Mesothelial cell of epicardium (in vitro differentiated cells): ENCODE data around the gene ABHD16A. TPM values are rescaled to one million over a fixed set of nuclear protein-coding genes. Genes with fewer than 3 reads are reported as not detected.

ENCODE experiments used
- DNase-seq, 2 experiments: peaks; one replicate each; pipeline ENCODE4 v3.0.0; 2021; ENCODE audit warnings: low spot score in 2 of 2; ENCODE audit not compliant: unreplicated experiment in 2 of 2
- H3K27ac Mint-ChIP-seq: 2 replicates; pipeline ENCODE4 v1.8.0; 2021; ENCODE audit warnings: mixed read lengths
- H3K27me3 Mint-ChIP-seq: 2 replicates; pipeline ENCODE4 v1.8.0; 2021; ENCODE audit warnings: low read depth, mixed read lengths
- H3K36me3 Mint-ChIP-seq: 2 replicates; pipeline ENCODE4 v1.8.0; 2021; ENCODE audit warnings: mixed read lengths
- H3K4me1 Mint-ChIP-seq: 2 replicates; pipeline ENCODE4 v1.8.0; 2021; ENCODE audit warnings: mixed read lengths
- H3K4me3 Mint-ChIP-seq: 2 replicates; pipeline ENCODE4 v1.8.0; 2021; ENCODE audit warnings: mild to moderate bottlenecking, moderate library complexity, mixed read lengths
- H3K9me3 Mint-ChIP-seq: 2 replicates; pipeline ENCODE4 v1.8.0; 2021; ENCODE audit warnings: mixed read lengths
- total RNA-seq: library from RNA; stranded (reverse); gene quantifications from 3 replicates; pipeline ENCODE4 v1.2.1, GENCODE V29; 2021
- TF ChIP-seq, protein P1 (sequence below): fragments of 200-600 bp; sonication (generic); IDR thresholded peaks from one replicate; pipeline ENCODE4 v1.5.0; 2021; ENCODE audit warnings: antibody characterized with exemption; ENCODE audit not compliant: unreplicated experiment

The ABHD16A gene
- total RNA-seq, 1 donor from 2014 or later: 54.1 TPM

DNA sequence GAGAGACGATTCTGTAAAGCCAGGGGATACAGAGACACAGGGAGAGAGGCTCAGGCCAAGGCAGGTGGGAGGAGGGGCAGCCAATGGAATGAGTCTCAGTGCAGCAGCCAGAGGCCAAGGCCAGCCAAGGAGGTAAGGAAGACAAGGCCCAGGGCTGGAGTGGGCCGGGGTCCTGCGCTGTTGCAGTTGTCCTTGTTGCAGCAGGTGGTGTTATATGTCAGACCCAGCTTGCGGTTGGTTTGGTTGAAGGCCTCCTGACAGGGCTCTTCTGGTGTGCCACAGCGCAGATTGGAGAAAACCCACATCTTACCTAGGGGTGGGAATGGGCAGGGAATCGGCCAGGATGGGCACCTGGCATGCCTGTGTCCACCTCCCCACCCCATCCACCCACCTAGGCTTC is 15.9 kb upstream of the ABHD16A start:
- TF ChIP-seq, protein P1, sequence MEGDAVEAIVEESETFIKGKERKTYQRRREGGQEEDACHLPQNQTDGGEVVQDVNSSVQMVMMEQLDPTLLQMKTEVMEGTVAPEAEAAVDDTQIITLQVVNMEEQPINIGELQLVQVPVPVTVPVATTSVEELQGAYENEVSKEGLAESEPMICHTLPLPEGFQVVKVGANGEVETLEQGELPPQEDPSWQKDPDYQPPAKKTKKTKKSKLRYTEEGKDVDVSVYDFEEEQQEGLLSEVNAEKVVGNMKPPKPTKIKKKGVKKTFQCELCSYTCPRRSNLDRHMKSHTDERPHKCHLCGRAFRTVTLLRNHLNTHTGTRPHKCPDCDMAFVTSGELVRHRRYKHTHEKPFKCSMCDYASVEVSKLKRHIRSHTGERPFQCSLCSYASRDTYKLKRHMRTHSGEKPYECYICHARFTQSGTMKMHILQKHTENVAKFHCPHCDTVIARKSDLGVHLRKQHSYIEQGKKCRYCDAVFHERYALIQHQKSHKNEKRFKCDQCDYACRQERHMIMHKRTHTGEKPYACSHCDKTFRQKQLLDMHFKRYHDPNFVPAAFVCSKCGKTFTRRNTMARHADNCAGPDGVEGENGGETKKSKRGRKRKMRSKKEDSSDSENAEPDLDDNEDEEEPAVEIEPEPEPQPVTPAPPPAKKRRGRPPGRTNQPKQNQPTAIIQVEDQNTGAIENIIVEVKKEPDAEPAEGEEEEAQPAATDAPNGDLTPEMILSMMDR: no peak
- Mint-ChIP-seq H3K4me1 (peaks cover 35% of the 10 kb centered on the region), H3K9me3 (no peaks in the 10 kb centered on the region), H3K36me3 (peaks cover 1% of the 10 kb centered on the region), H3K27ac (peak overlapping the region; percentile 81), H3K27me3 (no peaks in the 10 kb centered on the region), H3K4me3 (no peak overlapping the region)
- DNase-seq: no peak

DNA sequence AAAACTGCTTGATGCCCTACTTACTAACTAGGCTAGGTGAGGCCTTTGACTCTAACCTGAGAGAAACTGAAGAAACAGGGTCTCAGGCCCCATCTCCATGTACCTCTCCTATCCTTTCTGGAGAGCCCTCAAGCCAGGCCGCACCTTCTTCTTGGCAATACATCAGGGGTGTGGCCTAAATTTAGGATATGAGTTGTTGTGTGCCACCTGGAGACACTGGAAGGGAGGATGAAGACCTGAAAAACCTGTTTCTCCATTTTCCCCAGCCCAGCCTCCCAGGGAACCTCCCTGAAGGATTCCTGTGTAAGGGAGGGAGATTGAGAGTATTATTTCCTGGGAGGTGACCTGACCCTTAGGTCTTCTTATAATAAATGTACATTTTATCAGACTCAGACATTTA is 15.1 kb upstream of the ABHD16A start:
- H3K27ac Mint-ChIP-seq: peak overlapping the region; percentile 81
- H3K9me3 Mint-ChIP-seq: no peaks in the 10 kb centered on the region
- no peaks in the 10 kb centered on the region for H3K27me3 Mint-ChIP-seq
- no peak for DNase-seq
- H3K36me3 Mint-ChIP-seq: peaks cover 1% of the 10 kb centered on the region
- H3K4me3 Mint-ChIP-seq: no peak overlapping the region
- TF ChIP-seq, protein P1: no peak
- peaks cover 42% of the 10 kb centered on the region for H3K4me1 Mint-ChIP-seq

DNA sequence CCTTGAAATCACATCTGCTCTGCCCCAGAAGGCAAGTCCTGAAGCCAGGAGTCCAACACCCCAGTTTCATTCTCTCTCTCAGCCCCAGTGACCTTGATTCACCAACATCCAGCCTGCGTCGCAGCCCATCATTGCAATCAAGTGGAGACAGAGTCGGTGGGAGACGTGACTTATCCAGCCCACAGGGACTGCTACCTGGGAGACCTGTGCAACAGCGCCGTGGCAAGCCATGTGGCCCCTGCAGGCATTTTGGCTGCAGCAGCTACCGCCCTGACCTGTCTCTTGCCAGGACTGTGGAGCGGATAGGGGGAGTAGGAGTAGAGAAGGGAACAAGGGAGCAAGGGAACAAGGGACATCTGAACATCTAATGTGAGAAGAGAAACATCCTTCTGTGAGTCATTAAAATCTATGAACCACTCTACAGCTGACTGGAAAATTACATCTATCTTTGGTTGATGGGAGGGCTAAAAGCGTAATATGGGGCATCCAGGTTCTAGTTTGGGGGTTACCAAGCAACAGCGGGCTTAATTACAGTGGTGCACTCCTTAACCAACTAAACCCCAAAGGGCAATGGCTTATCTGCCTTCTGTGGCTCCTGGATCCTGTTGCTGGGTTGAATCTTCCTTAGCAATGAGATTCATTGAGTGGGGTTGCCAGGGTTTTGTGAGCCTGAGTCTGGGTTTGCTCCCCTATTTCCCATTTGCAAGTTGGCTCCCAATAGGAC is 14.5 kb upstream of the ABHD16A start:
- Mint-ChIP-seq H3K27ac (peak overlapping the region; percentile 81), H3K36me3 (peaks cover 1% of the 10 kb centered on the region), H3K4me1 (peaks cover 46% of the 10 kb centered on the region), H3K9me3 (no peaks in the 10 kb centered on the region), H3K27me3 (no peaks in the 10 kb centered on the region), H3K4me3 (no peak overlapping the region)
- TF ChIP-seq, protein P1: no peak
- DNase-seq: no peak

DNA sequence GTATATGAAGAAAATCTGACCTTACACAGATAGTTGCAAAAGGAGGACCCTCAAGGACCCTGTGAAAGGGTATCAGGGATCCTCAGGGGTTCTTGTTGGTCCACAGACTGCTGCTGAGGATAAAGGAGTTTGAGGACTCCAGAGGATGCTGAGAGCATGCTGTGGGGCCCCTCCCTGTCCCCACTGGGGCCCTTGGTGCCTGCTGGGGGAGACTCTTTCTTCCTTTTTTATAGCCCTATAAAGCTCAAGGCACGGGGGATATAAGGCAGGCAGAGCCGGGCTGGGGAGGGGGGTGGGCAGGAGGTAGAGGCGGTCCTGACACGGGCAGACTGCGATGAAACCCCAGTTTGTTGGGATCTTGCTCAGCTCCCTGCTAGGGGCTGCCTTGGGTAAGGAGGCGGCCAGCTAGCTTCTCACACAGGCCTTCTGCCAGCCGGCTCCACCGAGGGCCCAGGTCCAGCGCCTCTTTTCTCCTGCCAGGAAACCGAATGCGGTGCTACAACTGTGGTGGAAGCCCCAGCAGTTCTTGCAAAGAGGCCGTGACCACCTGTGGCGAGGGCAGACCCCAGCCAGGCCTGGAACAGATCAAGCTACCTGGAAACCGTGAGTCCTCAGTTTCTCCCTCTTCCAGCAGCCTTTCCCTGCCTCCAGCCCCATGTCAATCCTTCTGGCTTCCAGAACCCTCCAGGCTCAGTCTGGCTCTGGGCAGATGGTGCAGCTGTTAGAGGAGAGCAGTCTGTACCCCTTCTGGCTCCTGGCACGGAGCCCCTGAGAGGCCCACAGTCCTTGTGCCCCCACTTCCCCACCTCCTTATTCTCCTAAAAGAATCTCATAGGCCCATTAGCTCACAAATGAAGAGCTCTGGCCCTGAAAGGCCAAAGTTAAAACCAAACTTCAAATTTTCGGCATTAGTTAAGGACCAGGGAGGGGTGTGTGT is 12.2 kb upstream of the ABHD16A start, which contains the start of gene LY6G6D:
Gene LY6G6D, plus strand, starts transcription at position 327 of the 937 bp plus-strand sequence. Its CDS starts 8 bp downstream, at position 335.
- TF ChIP-seq, protein P1: no peak
- no peak for DNase-seq
- Mint-ChIP-seq H3K36me3 (no peaks in the 10 kb centered on the region), H3K27me3 (no peaks in the 10 kb centered on the region), H3K27ac (peak within 1 kb of the TSS; percentile 99), H3K4me3 (no peak within 1 kb of the TSS), H3K9me3 (no peaks in the 10 kb centered on the region), H3K4me1 (peaks cover 50% of the 10 kb centered on the region)

DNA sequence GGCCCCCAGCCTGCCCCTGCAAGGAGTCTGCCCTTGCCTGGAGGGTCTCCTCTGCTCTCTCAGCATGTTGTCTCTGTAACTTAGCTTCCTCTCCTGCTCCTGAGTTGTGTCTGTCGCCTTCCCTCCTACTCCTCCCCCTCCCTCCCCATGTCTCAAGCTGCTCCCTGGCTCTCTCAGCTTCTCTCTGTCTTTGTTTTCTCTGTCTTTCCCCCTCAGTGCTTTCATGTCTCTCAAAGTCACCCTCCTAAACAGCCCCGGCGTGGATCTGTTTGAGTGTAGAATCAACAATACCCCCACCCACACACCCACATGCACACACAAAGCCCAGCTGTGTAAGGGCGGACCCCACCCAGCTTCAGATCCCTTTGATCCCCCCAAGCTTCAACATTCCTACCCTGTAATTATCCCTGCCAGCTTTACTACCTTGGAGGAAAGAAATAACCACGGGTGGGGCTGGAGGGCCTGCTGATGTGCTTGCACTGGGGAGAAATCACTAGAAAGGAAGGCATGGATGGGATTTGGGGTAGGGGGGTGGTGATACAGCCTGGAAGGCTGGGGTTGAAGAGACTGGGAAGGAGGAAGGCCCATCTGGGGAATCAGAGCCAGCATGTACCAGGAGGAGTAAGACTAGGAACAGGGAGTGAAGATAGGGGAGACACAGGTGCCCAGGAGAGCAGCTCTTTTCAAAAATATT is 11.0 kb upstream of the ABHD16A start:
- Mint-ChIP-seq H3K9me3 (no peaks in the 10 kb centered on the region), H3K4me1 (peaks cover 45% of the 10 kb centered on the region), H3K4me3 (no peak overlapping the region), H3K27ac (peak overlapping the region; percentile 99), H3K36me3 (no peaks in the 10 kb centered on the region), H3K27me3 (no peaks in the 10 kb centered on the region)
- TF ChIP-seq, protein P1: no peak
- no peak for DNase-seq
